Activated CD8-positive, alpha-beta T cell treated with anti-CD3 and anti-CD28 coated beads, Interleukin-2, amount 10 ng/mL, durations not matched to agents 7 days and 5 days (primary cell): ENCODE measurements around the gene ZNRF4. TPM values are rescaled to one million over a fixed set of nuclear protein-coding genes. Genes with fewer than 3 reads are reported as not detected.

Source experiments
- ATAC-seq: fragments of 150-1000 bp; cut with Tn5 transposase; one replicate; pipeline ENCODE4 v1.10.0; 2021; ENCODE audit warnings: moderate library complexity
- CTCF ChIA-PET: fragments of 350-600 bp; sonication (Branson Sonifier 250); formaldehyde crosslinking; loops from one replicate; lab custom pipeline; 2021; ENCODE audit warnings: antibody characterized with exemption; lab: Charles Lee
- POLR2A ChIA-PET: fragments of 350-600 bp; sonication (Branson Sonifier 250); formaldehyde crosslinking; loops from one replicate; lab custom pipeline; 2021; ENCODE audit warnings: antibody characterized with exemption; lab: Charles Lee
- DNase-seq: peaks from one replicate; pipeline ENCODE4 v3.0.0-alpha.2; 2020
- H3K27ac Mint-ChIP-seq: one replicate; pipeline ENCODE4 v1.8.0; 2021; ENCODE audit warnings: mild to moderate bottlenecking, mixed read lengths
- H3K27me3 Mint-ChIP-seq: one replicate; pipeline ENCODE4 v1.8.0; 2021; ENCODE audit warnings: low read depth, mixed read lengths
- H3K36me3 Mint-ChIP-seq: one replicate; pipeline ENCODE4 v1.8.0; 2021; ENCODE audit warnings: low read depth, mixed read lengths
- H3K4me1 Mint-ChIP-seq: one replicate; pipeline ENCODE4 v1.8.0; 2021; ENCODE audit warnings: low read depth, mixed read lengths
- H3K4me3 Mint-ChIP-seq: one replicate; pipeline ENCODE4 v1.8.0; 2021; ENCODE audit warnings: mild to moderate bottlenecking, mixed read lengths
- H3K9me3 Mint-ChIP-seq: one replicate; pipeline ENCODE4 v1.8.0; 2022; ENCODE audit warnings: mixed read lengths; ENCODE audit not compliant: insufficient read depth
- total RNA-seq, 2 experiments: library from RNA; stranded (reverse); gene quantifications; one replicate each; pipeline ENCODE4 v1.2.3, GENCODE V29; 2021

Gene ZNRF4
- total RNA-seq, 2 experiments from 2014 or later = not detected

GRCh38 chr19:5495792-5496191, 40.6 kb downstream of the ZNRF4 start:
- no peak for DNase-seq

GRCh38 chr19:5497297-5497696, 42.1 kb downstream of the ZNRF4 start:
- Mint-ChIP-seq H3K27me3 (peaks cover 9% of the 10 kb centered on the region), H3K4me3 (no peak overlapping the region), H3K4me1 (no peaks in the 10 kb centered on the region), H3K27ac (no peak overlapping the region), H3K9me3 (no peaks in the 10 kb centered on the region), H3K36me3 (no peaks in the 10 kb centered on the region)
- ATAC-seq = no peak
- no peak for DNase-seq
- CTCF ChIA-PET = no interaction called here
- POLR2A ChIA-PET = no interaction called here

More at GRCh38 chr19:5495792-5496191, 40.6 kb downstream of the ZNRF4 start:
- POLR2A ChIA-PET = no interaction called here
- Mint-ChIP-seq H3K36me3 (no peaks in the 10 kb centered on the region), H3K27me3 (peaks cover 12% of the 10 kb centered on the region), H3K4me3 (no peak overlapping the region), H3K4me1 (no peaks in the 10 kb centered on the region), H3K9me3 (no peaks in the 10 kb centered on the region), H3K27ac (no peak overlapping the region)
- no peak for ATAC-seq
- CTCF ChIA-PET = no interaction called here

GRCh38 chr19:5498830-5499550, 43.8 kb downstream of the ZNRF4 start:
- H3K4me3 Mint-ChIP-seq = no peak overlapping the region
- POLR2A ChIA-PET = no interaction called here
- no peak for DNase-seq
- peaks cover 5% of the 10 kb centered on the region for H3K9me3 Mint-ChIP-seq
- no peaks in the 10 kb centered on the region for H3K4me1 Mint-ChIP-seq
- CTCF ChIA-PET = no interaction called here
- peaks cover 2% of the 10 kb centered on the region for H3K27me3 Mint-ChIP-seq
- ATAC-seq = no peak
- peaks cover under 1% of the 10 kb centered on the region for H3K36me3 Mint-ChIP-seq
- H3K27ac Mint-ChIP-seq = no peak overlapping the region

GRCh38 chr19:5501907-5502306, 46.7 kb downstream of the ZNRF4 start:
- Mint-ChIP-seq H3K4me3 (no peak overlapping the region), H3K27me3 (no peaks in the 10 kb centered on the region), H3K9me3 (peaks cover 16% of the 10 kb centered on the region), H3K27ac (no peak overlapping the region), H3K36me3 (peaks cover 2% of the 10 kb centered on the region), H3K4me1 (no peaks in the 10 kb centered on the region)
- no peak for ATAC-seq
- CTCF ChIA-PET = no interaction called here
- POLR2A ChIA-PET = no interaction called here
- DNase-seq = no peak

- Mint-ChIP-seq H3K36me3 (peaks cover 2% of the 10 kb centered on the region), H3K4me1 (no peaks in the 10 kb centered on the region), H3K27ac (no peak overlapping the region), H3K4me3 (no peak overlapping the region), H3K9me3 (peaks cover 16% of the 10 kb centered on the region), H3K27me3 (no peaks in the 10 kb centered on the region)
- DNase-seq (no peak), ATAC-seq (no peak)
- ChIA-PET POLR2A (no interaction called here), CTCF (no interaction called here)
Observed at GRCh38 chr19:5503598-5503997, 48.4 kb downstream of the ZNRF4 start.

- CTCF ChIA-PET = no interaction called here
- Mint-ChIP-seq H3K4me3 (no peak overlapping the region), H3K27me3 (no peaks in the 10 kb centered on the region), H3K27ac (no peak overlapping the region), H3K4me1 (no peaks in the 10 kb centered on the region), H3K36me3 (peaks cover 2% of the 10 kb centered on the region), H3K9me3 (peaks cover 16% of the 10 kb centered on the region)
- DNase-seq (no peak), ATAC-seq (no peak)
- POLR2A ChIA-PET = no interaction called here
Observed at GRCh38 chr19:5504114-5504513, 48.9 kb downstream of the ZNRF4 start.

Other genes with a start within 250 kb of the ZNRF4 start
- under 1 TPM in 1 of 2 experiments, not detected in 1; 0.05 TPM for gene PTPRS, start 114.6 kb upstream of the ZNRF4 start, total RNA-seq
- under 1 TPM; 0.26 to 0.68 TPM for gene TINCR, start 112.5 kb downstream of the ZNRF4 start, total RNA-seq
- 10 to 100 TPM; 84.2 to 96.6 TPM for gene SAFB2, start 167.4 kb downstream of the ZNRF4 start, total RNA-seq
- 100 to 1,000 TPM; 116 to 134 TPM for gene SAFB, start 167.7 kb downstream of the ZNRF4 start, total RNA-seq
- 10 to 100 TPM; 53.1 to 55.1 TPM for gene MICOS13, start 225.1 kb downstream of the ZNRF4 start, total RNA-seq
- 1 to 10 TPM; 2.0 to 2.1 TPM for gene HSD11B1L, start 225.6 kb downstream of the ZNRF4 start, total RNA-seq
- 100 to 1,000 TPM; 926 to 951 TPM for gene RPL36, start 234.9 kb downstream of the ZNRF4 start, total RNA-seq